GM21723 (cell line): Measurements from ENCODE around the gene TCERG1.

Experiments used
- ATAC-seq: cut with Tn5 transposase; IDR thresholded peaks from one replicate; pipeline ENCODE4 v1.9.1; 2021; ENCODE audit warnings: mild to moderate bottlenecking, moderate library complexity; ENCODE audit not compliant: unreplicated experiment

Gene TCERG1

DNA sequence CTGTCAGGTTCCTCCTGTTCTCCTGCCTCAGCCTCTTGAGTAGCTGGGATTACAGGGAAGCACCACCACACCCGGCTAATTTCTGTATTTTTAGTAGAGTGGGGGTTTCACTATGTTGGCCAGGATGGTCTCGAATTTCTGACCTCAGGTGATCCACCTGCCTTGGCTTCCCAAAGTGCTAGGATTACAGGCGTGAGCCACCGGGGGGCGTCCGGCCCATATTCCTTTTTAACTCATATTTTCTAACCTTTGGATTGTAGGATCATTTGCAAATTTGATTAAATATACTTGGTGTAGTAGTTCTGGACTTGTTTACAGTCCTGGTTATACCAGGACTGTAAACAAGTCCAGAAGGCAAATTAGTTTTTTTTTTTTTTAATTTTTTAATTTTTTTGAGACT is 4.3 kb downstream of the TCERG1 start:
- no peak for ATAC-seq

DNA sequence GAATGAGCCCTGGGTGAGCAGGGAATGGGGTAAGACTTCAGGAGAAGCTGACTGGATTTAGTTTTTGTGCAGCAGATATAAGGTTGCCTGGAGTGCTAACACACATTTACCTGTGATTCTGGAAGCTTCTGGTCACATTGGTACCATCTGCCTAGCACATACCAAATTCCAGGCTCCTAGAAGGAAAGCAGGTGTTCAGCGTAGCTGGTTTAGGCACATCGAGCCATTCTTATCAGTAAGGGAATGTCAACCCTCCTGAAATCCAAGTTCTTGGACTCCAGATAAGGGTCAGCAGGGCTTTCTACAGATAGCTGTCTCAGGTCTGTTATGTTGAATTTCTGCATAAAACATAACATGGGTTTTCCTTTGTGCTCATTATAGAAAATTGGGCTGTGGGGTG is 10.3 kb downstream of the TCERG1 start:
- ATAC-seq: no peak

GRCh38 chr5:146458894-146459293 is 11.8 kb downstream of the TCERG1 start:
- ATAC-seq: no peak

DNA sequence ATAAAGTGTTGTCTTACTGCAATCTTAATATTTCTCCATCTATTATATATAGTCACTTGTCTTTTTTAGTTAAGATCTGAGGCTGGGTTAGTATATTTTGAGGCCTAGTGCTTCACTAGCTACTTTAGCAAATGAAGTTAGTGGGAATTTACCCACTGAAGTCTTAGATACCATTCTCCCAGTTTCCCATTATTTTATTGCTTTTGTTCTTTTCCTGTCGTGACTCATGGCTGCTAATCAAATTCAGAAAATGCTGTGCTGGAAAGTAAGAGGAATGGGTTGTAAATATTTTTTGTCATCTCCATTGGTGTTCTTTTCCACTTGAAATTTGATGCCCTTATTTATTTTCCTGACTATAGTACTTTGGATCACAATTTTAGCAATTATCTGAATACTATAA is 14.2 kb downstream of the TCERG1 start:
- no peak for ATAC-seq

- ATAC-seq: no peak
These were observed 16.3 kb downstream of the TCERG1 start for GRCh38 chr5:146463446-146463845.

GRCh38 chr5:146466521-146467349 is 19.6 kb downstream of the TCERG1 start:
- no peak for ATAC-seq

DNA sequence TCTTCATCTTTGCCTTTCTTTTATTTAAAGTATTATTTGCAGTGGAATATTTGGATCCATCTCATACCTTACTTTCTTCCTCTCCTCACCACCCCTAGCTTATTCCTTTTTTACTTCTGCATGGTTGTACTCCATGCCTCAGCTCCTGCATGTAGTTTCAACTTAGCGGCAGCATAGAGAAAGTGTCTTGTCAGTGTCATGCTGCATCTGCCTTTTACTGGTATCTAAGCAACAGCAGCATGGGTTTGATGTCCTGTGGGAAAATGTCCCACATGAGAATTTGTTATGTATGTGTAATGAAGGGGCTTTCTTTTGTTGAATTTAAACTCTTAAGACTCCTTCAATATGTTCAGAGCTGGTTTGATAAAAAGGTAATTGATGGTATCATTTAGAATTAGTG is 20.6 kb downstream of the TCERG1 start:
- no peak for ATAC-seq

DNA sequence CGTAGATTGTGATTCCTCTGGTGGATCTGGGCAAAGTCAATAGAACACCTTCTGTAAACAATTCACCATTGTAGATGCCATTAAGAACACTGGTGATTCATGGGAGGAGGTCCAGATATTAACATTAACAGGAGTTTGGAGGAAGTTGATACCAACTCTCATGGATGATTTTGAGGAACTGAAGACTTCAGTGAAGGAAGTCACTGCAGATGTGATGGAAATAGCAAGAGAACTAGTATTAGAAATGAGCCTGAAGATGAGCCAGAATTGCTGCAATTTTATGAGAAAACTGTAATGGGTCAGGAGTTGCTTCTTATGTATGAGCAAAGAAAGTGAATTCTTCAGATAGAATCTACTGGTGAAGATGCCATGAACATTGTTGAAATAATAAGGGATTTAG is 26.9 kb downstream of the TCERG1 start:
- ATAC-seq: no peak

DNA sequence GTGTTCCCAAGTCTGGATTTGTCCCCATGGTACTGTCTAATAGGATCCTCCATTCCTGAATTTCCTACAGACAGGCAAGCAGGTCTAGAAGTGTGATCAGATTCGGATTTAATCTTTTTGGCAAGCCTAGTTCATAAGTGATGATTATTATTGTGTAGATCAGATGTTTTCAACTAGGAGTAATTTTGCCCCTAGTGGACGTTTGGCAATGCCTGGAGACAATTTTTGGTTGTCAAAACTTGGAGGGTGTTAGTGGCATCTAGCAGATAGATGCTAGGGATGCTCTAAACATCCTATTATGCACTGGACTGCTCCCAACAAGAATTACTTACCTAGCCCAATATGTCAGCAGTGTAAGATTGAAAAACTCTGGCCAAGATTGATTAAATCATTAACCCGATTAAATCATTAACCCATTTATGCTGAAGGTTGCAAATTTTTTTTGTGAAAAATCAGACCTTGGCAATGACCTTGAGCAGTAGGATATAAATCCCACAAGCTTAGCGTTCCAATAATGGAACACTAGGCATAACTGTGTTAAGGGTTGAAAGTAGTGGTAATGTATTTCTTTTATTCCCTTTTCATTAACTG is 28.2 kb downstream of the TCERG1 start:
- ATAC-seq: no peak

DNA sequence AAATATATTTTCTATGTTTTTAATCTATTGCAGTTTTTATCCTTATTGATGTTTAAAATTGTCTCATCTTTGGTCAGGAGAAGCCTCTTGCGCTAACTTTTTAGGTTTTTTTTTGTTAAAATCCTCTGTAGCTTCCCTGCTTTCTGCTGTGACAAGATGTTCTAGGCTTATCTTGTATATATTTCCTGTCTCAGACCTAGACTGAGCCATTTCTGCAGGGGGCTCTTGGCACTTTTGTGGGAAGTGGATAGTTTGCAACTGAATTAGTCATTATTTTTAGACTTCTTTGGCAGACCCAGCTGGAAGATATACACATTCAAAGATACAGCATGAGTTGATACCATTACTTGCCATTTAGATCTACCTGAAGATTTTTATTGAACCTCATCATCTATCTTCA is 28.8 kb downstream of the TCERG1 start:
- no peak for ATAC-seq

- ATAC-seq: no peak
These were observed 35.6 kb downstream of the TCERG1 start for GRCh38 chr5:146482775-146483174.

GRCh38 chr5:146484714-146485391 is 37.7 kb downstream of the TCERG1 start:
- no peak for ATAC-seq

GRCh38 chr5:146490089-146490843 is 43.1 kb downstream of the TCERG1 start:
- no peak for ATAC-seq

- no peak for ATAC-seq
These were observed 47.5 kb downstream of the TCERG1 start for GRCh38 chr5:146494656-146495055.

DNA sequence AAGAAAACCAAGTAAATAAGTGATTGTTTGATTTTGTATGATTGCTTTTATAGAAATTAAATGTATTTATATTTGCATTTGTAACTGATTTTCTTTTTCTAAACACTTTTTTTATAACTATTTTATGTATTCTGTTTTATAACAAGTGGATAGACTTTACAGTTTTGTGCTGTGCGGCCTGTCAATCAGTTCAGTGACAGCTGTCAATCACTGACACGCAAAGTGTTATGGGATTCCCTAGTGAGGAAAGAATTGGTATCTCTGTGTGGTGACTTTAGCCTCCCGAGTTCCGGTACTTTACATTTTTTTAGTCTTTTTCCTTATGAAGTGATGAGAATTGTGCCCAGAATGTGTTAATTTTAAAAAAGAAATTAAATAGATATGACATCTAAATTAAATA is 52.5 kb downstream of the TCERG1 start:
- ATAC-seq: no peak

- no peak for ATAC-seq
These were observed 60.3 kb downstream of the TCERG1 start for GRCh38 chr5:146507428-146507827.

GRCh38 chr5:146510559-146511125 is 63.5 kb downstream of the TCERG1 start:
- ATAC-seq: no peak

GRCh38 chr5:146513462-146513861 is 66.3 kb downstream of the TCERG1 start:
- ATAC-seq: no peak

- no peak for ATAC-seq
These were observed 67.4 kb downstream of the TCERG1 start for GRCh38 chr5:146514575-146514974.

DNA sequence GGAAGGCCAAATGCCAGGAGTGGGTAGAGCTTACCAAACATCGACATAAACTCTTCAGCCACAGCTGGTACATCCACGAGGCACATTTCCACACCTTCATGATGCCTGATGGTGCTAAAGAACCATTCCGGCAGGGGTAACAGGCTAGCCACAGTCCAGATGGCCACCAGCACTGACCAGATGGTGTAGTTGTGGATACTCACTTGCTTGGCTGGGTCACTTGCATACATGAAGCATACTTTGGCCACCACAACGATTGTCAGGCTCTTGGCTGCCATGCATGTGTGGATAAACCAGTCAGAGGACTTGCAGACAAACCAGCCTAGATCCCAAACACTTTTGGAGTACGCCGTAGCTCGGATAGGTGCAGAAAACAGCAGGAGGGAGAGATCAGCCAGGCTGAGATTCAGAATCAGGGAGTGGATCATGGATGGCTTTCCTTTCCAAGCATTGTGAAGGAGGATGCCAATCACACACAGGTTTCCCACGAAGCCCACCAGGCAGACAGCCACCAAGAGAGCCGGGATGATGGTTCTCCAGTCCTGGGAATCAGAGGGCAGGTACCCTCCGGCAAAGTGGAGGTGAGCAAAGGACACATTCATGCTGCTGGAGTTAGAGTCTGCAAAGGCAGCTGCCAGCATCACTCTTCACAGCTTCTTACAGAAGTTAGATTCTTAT is 68.5 kb downstream of the TCERG1 start:
- ATAC-seq: no peak

DNA sequence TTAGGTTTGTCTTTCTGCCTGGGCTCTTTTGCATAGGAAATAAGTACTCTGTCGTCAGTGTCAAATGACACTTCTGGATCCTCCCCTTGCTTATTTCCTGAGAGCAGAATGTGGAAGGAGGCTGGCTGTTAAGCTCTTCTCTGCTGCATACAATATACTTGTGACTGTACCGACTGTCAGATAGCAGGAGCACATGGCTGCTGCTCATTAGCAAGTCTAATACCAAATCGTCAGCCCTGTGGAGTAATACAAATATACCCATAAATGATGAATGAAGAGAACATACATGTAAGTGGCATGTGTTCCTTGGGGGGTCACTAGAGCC is 69.0 kb downstream of the TCERG1 start, which contains the start of gene GPR151:
Gene GPR151 (minus strand): TSS at position 40 of the 325 bp plus-strand sequence. CDS start 77 bp downstream, outside the sequence.
- ATAC-seq: no peak
